ENCODE results near the gene PDZRN4.

The PDZRN4 gene

DNA sequence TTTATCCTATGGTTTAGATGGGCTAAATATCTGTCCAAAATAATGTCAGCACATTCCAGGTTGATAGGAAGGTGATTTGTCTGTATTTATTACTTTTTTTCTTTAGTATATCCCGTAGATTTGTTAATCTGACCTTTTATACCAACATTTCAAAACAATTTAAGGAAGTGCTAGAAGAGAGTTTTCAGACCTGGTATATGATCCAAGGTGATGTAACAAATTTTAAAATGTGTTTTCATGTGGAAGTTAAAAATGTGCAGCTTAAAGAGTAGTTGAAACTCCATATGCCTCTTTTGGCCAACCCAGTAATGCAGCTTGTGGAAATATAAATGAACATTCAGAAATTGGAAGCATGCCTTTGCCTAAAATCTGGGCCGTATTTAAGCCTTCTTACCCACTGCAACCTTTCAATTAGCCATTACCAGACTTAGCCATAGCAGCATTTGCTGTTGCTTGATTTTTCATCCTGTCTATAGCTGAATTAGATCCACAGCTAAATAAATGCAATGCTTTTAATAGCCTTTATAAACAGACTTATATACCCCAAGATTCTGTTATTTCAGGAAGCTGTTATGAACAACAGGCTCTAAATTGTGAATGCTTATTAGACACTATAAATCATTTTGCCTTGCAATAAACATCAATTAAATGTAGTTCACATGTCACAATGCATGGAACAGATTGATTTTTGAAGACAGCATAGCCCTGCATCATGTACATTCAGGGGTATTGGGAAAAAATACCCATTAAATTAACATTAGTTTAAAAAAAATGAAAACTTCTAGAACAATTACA lies 271.2 kb downstream of the PDZRN4 start:
- DNase-seq (ENCODE audit: low read depth): no peak

DNA sequence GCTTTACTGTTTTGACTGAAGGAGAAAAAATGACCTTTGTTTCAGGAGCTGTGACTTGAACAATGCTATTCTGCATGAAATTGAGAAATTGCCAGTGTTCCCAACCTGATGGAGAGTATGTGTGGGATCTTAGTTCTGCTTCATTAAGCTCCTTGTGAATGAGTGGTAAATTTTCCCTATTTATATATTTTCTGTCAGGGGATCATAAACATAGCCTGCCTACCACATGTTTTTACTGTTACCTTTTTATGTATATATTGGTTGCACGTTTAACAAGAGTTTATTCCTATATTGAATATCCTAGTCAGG lies 271.7 kb downstream of the PDZRN4 start:
- no peak for DNase-seq (ENCODE audit: low read depth)

DNA sequence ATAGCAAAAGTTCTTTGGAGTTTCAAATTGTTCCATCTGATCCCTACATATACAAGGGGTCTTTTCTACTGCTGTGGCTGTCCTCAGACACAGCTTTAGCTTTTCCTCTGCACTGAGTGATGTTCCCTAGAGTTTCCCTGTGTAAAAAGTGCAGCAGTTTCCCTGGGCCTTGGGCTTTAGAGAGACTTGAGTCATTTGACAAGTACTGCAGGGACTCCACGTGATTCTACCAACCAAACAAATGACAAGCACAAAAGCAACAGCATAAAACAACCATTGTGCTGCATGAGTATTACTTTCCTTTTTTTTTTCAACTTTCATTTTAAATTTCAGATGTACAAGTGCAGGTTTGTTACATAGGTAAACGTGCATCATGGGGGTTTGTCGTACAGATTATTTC lies 272.8 kb downstream of the PDZRN4 start:
- no peak for DNase-seq (ENCODE audit: low read depth)

DNA sequence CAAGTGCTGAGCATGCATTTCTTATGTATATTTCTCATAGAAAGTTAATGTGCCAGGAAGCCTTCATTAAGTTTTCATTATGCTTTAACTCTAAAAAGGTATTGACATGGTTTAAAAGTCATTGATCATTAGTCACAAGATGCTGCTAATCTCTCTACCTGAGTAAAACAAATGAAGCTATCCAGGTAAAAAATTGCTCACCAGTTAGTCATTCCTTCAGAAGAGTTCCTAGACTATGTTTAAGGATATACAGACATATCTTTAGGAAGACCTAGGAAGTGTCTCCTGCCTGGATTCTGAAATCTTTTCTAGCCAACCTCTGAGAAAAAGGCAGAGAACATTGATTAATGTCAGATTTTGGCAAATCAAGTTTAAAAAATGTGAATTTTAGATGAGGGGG lies 274.2 kb downstream of the PDZRN4 start:
- no peak for DNase-seq (ENCODE audit: low read depth)

DNA sequence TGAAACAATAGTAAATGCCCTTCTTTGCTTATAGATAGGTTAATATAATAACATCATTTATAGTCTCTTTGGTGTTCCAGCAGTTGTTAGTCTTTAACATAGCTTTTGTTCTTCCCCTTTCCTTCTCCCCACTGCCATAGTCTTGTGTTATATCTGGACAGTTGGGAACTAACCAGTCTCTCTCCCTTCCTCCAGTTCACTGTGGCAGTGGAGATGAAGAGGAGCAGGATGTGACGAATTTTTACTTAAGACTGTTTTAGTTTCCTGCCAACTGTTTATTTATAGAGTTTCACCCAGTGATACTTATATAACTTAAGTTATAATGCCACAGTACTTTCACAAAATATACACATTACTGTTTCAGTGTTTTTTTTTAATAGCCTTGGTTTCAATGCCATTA lies 277.4 kb downstream of the PDZRN4 start:
- DNase-seq (ENCODE audit: low read depth): no peak

DNA sequence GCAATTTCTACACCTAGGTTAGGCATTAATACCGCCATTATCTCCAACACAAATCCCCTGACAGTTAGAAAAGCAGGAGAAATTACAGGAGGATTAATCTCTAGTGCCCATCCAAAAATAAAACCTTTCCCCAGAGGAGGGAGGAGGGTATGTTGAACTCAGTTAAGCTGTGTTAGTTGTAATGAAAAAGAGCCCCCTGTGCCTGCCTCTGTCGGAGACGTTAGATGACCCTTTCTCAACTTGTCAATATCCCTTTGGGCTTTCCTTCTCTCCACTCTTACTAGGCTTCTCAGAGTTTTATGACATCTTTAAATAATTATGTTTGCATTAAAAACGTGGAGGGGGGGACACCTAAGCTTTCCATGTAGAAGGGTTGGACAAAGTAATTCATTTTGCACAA lies 278.2 kb downstream of the PDZRN4 start:
- DNase-seq (ENCODE audit: low read depth): no peak

DNA sequence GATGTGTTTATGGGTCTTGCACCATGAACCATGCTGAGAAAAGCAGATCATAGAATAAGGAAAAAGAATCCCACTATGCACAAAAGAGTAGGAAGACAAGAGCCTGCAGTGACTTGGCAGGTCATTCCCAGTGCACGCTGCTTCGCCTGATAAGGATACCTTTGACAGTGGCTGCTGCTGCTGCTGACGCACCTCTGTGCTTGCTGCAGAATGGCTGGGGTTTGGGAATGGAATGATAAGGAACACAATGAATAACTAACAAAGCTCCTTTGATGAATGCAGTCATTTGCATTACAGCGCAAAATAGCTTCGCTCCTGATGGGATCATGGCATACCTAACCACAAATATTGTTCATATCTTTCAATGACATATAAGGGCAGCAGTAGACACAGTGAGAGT lies 278.7 kb downstream of the PDZRN4 start:
- no peak for DNase-seq (ENCODE audit: low read depth)

DNA sequence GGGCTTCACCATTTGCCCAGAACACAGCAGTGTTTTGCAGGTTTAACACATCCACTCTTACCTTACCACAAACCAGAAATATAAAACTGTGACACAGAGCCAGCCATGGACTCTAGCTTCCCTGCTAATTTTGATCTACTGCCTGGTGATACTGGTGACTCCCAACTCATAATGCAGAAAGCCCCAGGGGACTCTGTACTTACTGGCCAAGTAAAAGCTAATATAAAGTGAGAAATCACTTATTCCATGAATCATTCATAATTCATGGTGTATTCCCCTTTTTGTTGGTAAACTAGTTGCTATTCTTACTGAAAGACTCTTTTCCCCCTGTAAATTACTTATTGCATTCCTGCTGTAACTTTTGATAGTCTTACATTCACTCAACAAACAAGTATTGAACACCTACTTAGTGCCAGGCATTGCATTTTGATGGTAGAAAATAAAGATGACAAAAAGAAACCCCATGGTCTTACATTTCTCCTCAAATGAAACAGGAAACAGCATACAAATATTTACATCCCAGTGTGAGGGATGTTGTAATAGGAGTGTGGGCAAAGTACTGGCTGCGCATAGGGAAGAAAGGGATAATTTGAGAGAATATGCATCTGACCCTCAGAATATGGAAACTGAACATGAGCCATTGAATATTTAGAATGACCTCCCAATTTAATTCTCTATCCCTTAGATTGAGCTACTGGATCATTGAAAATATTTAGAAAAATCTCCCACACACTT lies 279.6 kb downstream of the PDZRN4 start:
- DNase-seq (ENCODE audit: low read depth): no peak

DNA sequence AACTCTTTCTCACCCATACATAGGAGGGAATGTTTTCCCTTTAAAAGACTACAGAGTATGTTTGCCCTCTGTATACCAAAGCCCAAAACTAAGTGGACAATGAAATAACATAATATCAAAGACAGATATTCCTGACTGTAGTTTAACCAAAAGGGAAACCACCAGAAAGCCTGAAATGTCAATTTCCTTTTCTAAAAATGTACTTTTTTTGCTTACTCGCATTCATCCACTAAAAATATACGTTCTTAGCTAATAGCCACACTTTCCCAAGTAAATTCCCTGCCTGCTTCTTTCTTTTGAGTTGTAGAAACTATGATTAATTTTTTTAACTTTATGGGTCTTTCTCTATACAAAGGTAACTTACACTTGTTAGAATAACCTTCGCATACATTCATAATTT lies 280.2 kb downstream of the PDZRN4 start:
- no peak for DNase-seq (ENCODE audit: low read depth)

DNA sequence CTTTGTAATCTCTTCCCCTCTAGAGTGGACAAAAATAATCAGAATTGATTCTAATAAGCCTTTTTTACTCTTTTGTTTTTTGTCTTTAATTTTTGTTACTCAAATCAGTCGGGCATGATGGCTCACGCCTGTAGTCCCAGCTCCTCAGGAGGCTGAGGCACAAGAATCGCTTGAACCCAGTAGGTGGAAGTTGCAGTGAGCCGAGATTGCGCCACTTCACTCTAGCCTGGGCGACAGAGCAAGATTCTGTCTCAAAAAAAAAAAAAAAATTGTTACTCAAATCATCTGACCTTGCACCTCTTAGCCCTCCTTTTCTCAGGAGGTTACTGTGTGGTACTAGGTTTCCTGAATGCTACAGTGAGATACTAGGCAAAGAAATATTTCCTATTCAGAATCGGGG lies 280.6 kb downstream of the PDZRN4 start:
- no peak for DNase-seq (ENCODE audit: low read depth)

DNA sequence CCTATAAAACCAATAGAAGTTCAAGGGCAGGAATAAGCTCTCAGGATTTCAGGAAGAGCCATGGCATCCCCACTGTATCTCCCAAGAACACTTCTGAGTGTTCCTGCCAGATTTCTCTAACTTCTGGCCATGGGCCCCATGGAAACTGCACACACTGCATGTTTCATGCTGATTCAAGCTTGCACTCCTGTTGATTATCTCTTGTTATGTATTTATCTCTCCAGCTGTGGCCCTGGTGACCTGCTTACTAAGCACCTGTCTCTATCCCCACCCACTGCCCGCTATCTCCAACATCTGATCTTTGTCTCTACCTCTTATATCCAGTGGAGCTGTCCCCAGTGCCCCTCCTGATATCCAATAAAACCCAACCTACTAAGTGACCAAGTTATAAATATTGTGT lies 285.3 kb downstream of the PDZRN4 start:
- DNase-seq (ENCODE audit: low read depth): no peak

DNA sequence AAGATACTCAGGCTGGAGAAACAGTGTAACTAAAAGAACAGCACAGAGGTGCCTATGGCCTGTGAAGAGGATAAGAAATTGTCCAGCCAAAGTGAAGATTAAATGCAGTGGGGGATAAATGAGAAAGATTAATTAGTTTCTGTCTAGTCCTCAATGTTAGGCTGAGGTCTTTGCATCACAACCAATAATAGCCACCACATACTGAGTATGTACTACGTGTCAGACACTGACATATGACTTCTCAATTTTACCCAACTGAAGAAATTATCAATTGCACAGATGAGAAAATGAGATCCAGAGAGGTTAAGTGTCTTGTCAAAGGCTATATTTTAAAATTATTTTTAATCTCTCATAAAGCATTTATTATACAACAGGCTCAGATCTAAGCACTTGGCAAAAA lies 285.9 kb downstream of the PDZRN4 start:
- no peak for DNase-seq (ENCODE audit: low read depth)

DNA sequence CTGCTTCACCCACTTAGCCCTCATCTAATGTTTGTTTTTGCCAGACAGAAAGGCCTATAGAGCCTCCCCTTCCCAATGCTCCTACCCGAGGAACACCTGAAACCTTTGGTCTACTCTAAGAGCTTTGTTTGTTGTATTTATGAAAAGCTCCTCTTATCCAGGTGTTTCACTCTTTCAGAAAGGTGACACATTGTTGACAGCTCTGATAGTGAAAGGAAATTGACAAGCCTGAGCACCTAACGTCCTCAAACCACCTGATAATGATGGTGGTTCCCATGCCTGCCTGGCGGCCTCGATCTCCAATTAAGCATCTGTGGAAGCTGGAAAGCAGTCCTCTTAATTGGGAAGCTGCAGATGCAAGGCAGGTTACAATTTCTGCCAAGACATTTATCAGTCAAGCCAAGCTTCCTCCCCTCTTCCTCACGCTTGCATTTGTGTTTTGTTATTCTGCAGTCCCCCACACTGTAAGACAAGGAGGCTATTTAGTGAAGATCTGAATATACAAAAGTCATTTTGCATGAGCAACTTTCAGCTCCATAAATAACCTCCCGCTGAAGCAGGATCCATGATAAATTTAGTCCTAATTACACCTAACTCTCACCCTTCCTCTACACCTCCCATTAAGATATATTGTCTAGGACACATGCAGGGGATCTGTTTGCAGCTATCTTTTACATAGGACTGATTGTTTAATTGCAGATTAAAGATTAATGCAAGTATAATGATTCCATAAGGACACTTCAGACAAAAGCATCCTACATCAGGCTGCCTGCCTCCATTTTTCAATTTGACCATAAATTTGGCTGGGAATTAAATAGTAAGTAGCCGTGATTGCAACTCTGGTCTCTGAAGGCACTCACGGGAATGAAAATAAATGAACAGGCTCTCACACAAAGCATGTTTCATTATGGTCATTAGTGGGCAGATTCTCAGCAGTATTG lies 288.6 kb downstream of the PDZRN4 start:
- no peak for DNase-seq (ENCODE audit: low read depth)

DNA sequence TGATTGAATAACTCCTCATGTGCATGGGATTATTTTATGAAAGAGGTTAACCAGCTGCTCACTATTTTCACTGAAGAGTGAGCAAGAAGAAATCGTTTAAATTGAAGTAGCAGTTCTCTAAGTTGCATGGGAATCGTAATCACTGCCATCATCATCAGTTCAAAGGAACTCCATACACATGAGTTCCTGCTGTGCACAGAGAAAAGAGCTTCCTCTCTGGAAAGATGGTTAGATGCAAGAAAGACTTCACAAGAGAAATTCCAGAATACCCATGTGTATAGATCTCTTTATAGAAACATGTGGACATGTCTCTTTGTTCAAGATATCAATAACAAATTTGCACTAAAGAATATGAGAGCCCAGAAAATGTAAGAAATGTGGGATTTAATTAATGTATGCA lies 291.3 kb downstream of the PDZRN4 start:
- DNase-seq (ENCODE audit: low read depth): no peak

DNA sequence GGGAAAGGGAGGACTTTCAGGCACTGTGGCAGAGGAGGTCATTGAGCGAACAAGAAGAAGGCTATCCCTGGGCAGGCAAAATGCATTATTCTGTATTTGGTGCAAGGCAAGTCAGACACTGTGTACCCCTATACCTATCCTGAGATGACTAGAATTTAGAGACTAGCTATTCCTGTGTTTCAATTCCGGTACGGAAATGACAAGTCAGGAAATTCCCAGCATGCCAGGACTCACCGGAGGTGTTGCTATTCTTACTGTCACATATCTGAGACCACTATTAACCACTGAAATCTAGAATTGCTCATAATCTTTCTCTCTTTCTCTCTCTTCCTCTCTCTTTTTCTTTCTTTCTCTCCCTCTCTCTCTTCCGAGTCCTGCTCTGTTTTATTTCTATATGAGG lies 297.1 kb downstream of the PDZRN4 start:
- no peak for DNase-seq (ENCODE audit: low read depth)

DNA sequence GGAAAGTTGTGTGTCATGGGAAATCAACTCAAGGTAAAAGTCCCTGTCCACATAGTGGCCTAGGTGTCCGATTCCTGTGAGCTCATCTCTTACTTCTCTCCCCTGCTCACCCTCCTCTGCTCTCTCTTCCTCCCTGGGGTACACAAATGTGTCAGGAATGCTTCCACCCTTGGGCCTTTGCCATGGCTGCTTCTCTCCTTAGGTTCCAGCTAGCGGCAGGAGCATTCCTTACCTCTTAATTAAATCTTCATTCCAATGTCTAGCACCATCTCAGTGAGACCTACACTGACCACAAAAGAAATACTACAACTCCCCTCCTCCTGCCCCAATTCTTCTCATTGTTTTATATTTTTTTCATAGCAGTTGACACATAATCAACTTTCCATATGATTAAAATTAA lies 298.6 kb downstream of the PDZRN4 start:
- no peak for DNase-seq (ENCODE audit: low read depth)

DNA sequence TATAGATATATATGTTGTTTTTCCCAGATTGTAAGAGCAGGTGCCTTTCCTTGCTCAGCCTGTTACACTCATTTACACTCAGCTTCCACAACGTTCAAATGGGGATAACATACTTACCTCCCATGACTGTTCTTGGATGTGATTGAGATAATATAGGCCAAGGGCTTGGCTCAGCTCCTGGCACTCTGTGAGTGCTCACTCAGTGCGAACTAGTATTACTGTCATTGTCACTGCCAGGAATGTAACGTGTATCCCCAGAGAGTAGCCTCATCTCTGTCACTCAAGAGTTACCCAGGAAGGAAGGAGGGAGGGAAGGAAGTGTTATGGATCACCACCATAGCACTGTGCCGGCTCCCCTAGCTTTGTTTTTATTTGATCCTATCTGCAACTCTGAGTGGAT lies 307.9 kb downstream of the PDZRN4 start:
- no peak for DNase-seq (ENCODE audit: low read depth)

DNA sequence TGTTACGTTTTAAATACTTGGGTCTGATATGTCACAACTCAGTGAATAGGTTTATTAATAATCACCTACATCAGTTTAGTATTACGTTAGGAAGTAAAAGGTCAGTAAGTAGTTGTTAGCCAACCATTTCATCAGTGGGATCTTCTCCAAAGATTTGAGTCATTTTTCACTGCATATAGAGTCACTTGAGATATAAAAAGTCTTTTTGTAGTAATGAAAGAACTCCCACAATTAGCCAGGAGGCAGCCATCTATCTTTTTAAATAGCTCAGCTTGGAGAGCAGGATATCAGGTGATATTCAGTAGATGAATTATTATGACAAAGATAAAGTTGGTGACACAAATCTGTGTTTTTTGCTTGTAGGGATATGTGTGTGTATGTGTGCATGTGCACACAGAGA lies 309.3 kb downstream of the PDZRN4 start:
- no peak for DNase-seq (ENCODE audit: low read depth)

DNA sequence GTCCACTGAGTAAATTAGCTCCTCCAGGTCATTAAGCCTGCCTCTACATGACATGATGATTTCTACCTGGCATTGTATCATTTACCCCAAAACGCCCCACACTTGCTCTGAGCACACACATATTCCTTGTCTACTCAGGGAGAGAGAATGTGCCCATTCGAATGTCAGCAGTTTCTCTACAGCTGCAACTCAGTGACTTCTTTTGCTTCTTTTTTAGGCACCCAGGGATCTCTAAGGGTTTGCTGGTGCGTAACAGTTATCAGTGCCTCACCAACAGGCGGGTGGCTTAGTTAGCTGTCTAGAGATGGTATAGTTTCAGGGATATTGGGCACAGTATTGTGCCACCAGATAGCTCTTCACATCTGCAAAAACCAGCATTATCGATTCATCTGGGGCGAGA lies 316.9 kb downstream of the PDZRN4 start:
- DNase-seq (ENCODE audit: low read depth): no peak

DNA sequence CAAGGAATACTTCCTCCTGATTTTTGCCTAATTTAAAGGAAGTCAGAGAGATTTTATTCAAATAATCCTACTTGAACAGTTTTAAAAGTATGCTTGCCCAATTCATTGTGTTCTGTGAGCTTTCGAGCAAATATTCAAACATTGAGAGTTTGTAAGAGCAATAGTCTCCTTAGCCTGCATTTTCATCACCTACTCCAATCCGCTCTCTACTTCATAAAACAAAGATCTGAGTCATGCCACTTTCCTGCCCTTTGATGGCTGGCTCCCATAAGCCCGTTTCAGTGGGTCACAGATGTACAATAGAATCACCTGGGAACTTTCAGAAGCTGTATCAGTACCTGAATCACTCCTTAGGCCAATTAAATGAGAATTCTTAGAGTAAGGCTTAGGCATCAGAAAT lies 319.2 kb downstream of the PDZRN4 start:
- no peak for DNase-seq (ENCODE audit: low read depth)

DNA sequence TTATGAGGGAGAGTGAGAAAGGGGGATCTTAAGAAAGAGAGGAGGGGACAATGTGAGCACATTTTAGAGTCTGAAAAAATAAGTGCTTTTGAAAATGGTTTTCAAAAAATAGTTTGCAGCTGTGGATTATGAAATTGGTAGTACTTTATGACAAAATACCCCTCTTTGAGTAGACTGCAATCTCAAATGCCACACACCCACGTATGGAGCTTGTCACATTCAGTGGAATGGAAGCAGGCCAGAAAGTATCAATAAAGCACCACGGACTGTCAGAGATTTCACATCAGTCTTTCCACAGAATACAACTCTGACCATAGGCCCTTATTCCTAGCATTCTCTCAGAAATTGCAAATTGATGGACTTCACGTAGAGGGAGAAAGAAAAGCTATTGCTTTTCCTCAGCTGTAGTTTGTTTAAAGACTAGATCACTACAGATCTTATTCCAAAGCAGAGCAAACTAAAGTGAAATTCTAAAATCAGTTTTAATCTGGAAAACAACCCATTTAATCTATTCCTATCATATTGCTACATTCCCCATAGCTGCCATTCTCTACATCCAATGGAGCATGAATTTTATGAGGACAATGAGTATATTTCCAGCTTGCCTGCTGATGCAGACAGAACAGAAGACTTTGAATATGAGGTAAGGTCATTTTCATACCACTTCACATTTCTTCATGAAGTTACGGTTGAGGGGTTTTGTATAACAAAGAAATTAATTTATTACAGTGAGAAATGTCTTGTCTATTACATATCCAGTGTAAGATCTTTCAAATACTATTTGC lies 321.3 kb downstream of the PDZRN4 start:
- no peak for DNase-seq (ENCODE audit: low read depth)

DNA sequence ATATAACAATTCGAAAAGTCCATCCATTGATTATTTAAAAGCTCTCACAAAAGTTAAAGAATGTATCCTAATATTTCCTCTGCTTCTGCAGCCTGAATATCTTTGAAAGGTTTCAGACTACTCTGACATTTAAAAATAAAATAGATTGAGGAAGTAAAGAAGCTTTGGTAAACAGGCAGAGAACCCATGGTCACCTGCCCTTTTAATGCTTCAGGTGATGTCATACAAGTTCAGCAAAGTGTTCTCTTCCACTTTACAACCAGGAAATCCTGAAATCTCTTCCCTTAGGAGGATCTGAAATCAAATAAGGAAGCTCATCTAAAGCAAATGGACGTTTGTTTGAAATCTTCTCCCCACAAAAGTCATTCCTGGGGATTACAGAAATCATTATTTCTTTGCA lies 322.4 kb downstream of the PDZRN4 start:
- DNase-seq (ENCODE audit: low read depth): no peak
